HL-60/S4 treated with phorbol 12-myristate 13-acetate at 8.2 ng/mL for 4 days and 3 days (cell line): Measurements from ENCODE around the gene PIAS4.

Source experiments
- in situ Hi-C: fragments of 300-500 bp; cut with MboI; formaldehyde crosslinking; loops from 2 replicates; pipeline ENCODE4 v1.15.0; 2022; ENCODE audit warnings: low sequenced_read_pairs

The PIAS4 gene

GRCh38 chr19:4058693-4059452, 51.3 kb downstream of the PIAS4 start:
- in situ Hi-C loops, result no loop called here

GRCh38 chr19:4059453-4059871, 51.9 kb downstream of the PIAS4 start:
- in situ Hi-C loops, result no loop called here

- in situ Hi-C loops, result no loop called here
Measured at GRCh38 chr19:4059891-4060620, 52.5 kb downstream of the PIAS4 start.

GRCh38 chr19:4060621-4061177, 53.2 kb downstream of the PIAS4 start:
- in situ Hi-C loops, result no loop called here

GRCh38 chr19:4061178-4061682, 53.7 kb downstream of the PIAS4 start:
- in situ Hi-C loops, result no loop called here

GRCh38 chr19:4061683-4062418, 54.3 kb downstream of the PIAS4 start:
- in situ Hi-C loops, result no loop called here

GRCh38 chr19:4062419-4063368, 55.2 kb downstream of the PIAS4 start:
- in situ Hi-C loops, result no loop called here

- in situ Hi-C loops, result no loop called here
Measured at GRCh38 chr19:4063369-4064148, 56.0 kb downstream of the PIAS4 start.

- in situ Hi-C loops, result no loop called here
Measured at GRCh38 chr19:4064149-4064495, 56.6 kb downstream of the PIAS4 start.

GRCh38 chr19:4064496-4065260, 57.1 kb downstream of the PIAS4 start:
- in situ Hi-C loops, result no loop called here

GRCh38 chr19:4065430-4066175, 58.1 kb downstream of the PIAS4 start:
- in situ Hi-C loops, result no loop called here

GRCh38 chr19:4066176-4066606, 58.7 kb downstream of the PIAS4 start:
- in situ Hi-C loops, result no loop called here

GRCh38 chr19:4066682-4067395, 59.3 kb downstream of the PIAS4 start, which contains the start of gene ZBTB7A:
Gene ZBTB7A (minus strand): TSS chr19:4066899. CDS start chr19:4055232, 11,667 bp downstream.
- in situ Hi-C loops, result no loop called here

- in situ Hi-C loops, result no loop called here
Measured at GRCh38 chr19:4067396-4068046, 60.0 kb downstream of the PIAS4 start.

- in situ Hi-C loops, result no loop called here
Measured at GRCh38 chr19:4068047-4068966, 60.8 kb downstream of the PIAS4 start.
